HepG2 (cell line): ENCODE measurements around the gene LRRC3. TPM values are rescaled to one million over a fixed set of nuclear protein-coding genes. Genes with fewer than 3 reads are reported as not detected.
"Not testable (repeated sequence)": the region's sequence is repeated elsewhere in the genome, so short reads cannot be mapped to it uniquely, and the experiment has no call there.

ENCODE experiments used
- ATAC-seq: fragments of 200-7000 bp; cut with Tn5 transposase; 3 replicates; pipeline ENCODE4 v1.9.1; 2020; ENCODE audit warnings: mild to moderate bottlenecking, moderate library complexity
- BruUV-seq: library from RNA; stranded (reverse); fragments of 400-500 nt; replicated peaks from 2 replicates; lab custom pipeline; 2021; lab: Mats Ljungman, UMichigan
- CTCF ChIA-PET: fragments of 300-600 bp; formaldehyde crosslinking; extraction: SDS; loops from one replicate; lab custom pipeline; 2021; ENCODE audit warnings: low total read pairs, inconsistent platforms, low intra/inter-chr PET ratio; lab: Yijun Ruan, JAX
- POLR2A ChIA-PET: fragments of 350-600 bp; sonication (Branson Sonifier 250); formaldehyde crosslinking; loops from one replicate; lab custom pipeline; 2020; ENCODE audit warnings: antibody characterized with exemption, inconsistent platforms; lab: Yijun Ruan, JAX
- DNase-seq: peaks from one replicate; pipeline ENCODE4 v3.0.0-alpha.2; 2015; ENCODE audit warnings: low spot score
- FAIRE-seq: peaks from 3 replicates; lab custom pipeline; 2011; peaks lifted over from hg19 to GRCh38; lab: Jason Lieb, UNC
- H2AFZ ChIP-seq: one replicate; pipeline ENCODE4 v1.6.1; 2011; ENCODE audit warnings: low read length, inconsistent platforms
- H3K27ac ChIP-seq: fragments of 300-600 bp; 3 replicates; pipeline ENCODE4 v1.8.0; 2011; ENCODE audit warnings: mixed run types, mild to moderate bottlenecking, mixed read lengths, low read length, inconsistent platforms; ENCODE audit not compliant: insufficient read depth; ENCODE audit errors: extremely low read length
- H3K27me3 ChIP-seq, 2 experiments: fragments of 200-600 bp in 1 of 2; 2 replicates in 1 of 2; 3 replicates in 1 of 2; pipeline versions ENCODE4 v1.6.0 to v1.8.0; 2011; ENCODE audit warnings: low read length in 2 of 2, mild to moderate bottlenecking in 2 of 2, moderate library complexity in 2 of 2, inconsistent platforms in 1 of 2; ENCODE audit not compliant: insufficient read depth in 2 of 2, control insufficient read depth in 1 of 2
- H3K36me3 ChIP-seq, 2 experiments: fragments of 200-600 bp in 1 of 2; replicated peaks in 1 of 2; 2 replicates in 1 of 2; 3 replicates in 1 of 2; pipeline versions ENCODE4 v1.5.1 to v1.8.0; 2011; ENCODE audit warnings: low read length in 2 of 2, inconsistent platforms in 1 of 2; ENCODE audit not compliant: insufficient read depth in 2 of 2, control insufficient read depth in 1 of 2
- H3K4me1 ChIP-seq: 2 replicates; pipeline ENCODE4 v1.5.1; 2012; ENCODE audit warnings: low read length, inconsistent platforms; ENCODE audit not compliant: insufficient read depth
- H3K4me2 ChIP-seq: 2 replicates; pipeline ENCODE4 v1.6.0; 2011; ENCODE audit warnings: low read depth, low read length, inconsistent platforms
- H3K4me3 ChIP-seq, 3 experiments: fragments of 200-600 bp in 1 of 3; sonication (generic), shearing (Covaris generic) in 1 of 3; replicated peaks in 1 of 3; 2 replicates each; pipeline ENCODE4 v1.5.1; 2011 to 2016; ENCODE audit warnings: low read length in 3 of 3, inconsistent platforms in 2 of 3, low read depth in 2 of 3, mild to moderate bottlenecking in 2 of 3, control low read depth in 1 of 3, mixed read lengths in 1 of 3; ENCODE audit not compliant: insufficient read depth in 1 of 3
- H3K79me2 ChIP-seq: one replicate; pipeline ENCODE4 v1.6.1; 2011; ENCODE audit warnings: low read length, inconsistent platforms; ENCODE audit not compliant: insufficient read depth
- H3K9ac ChIP-seq: 2 replicates; pipeline ENCODE4 v1.6.0; 2011; ENCODE audit warnings: mild to moderate bottlenecking, low read depth, low read length, inconsistent platforms; ENCODE audit not compliant: insufficient read depth
- H3K9me3 ChIP-seq: 2 replicates; pipeline ENCODE4 v1.5.1; 2012; ENCODE audit warnings: mild to moderate bottlenecking, low read length
- H4K20me1 ChIP-seq: 2 replicates; pipeline ENCODE4 v1.6.0; 2011; ENCODE audit warnings: inconsistent platforms, mild to moderate bottlenecking, low read length, moderate library complexity; ENCODE audit not compliant: insufficient read depth
- EHMT2 ChIP-seq: fragments of 200-600 bp; sonication (generic); IDR thresholded peaks from 2 replicates; pipeline ENCODE4 v1.7.0; 2017; ENCODE audit warnings: antibody characterized with exemption, low read depth, low read length, borderline replicate concordance
- GABPA ChIP-seq, 2 experiments: IDR thresholded peaks; 2 replicates each; pipeline ENCODE4 v1.6.1; 2011 to 2016; ENCODE audit warnings: low read depth in 2 of 2, low read length in 1 of 2, missing biosample characterization in 1 of 2, missing genetic modification characterization in 1 of 2
- PAWR ChIP-seq: sonication (generic); formaldehyde crosslinking; IDR thresholded peaks from 2 replicates; pipeline ENCODE4 v1.4.0; 2020; ENCODE audit warnings: missing genetic modification reagents, mild to moderate bottlenecking, borderline replicate concordance
- SYNCRIP ChIP-seq: fragments of 200-400 bp; formaldehyde crosslinking; IDR thresholded peaks from 2 replicates; pipeline ENCODE4 v1.6.1; 2018; ENCODE audit warnings: mild to moderate bottlenecking, low read depth, low read length; ENCODE audit not compliant: insufficient read depth
- ZNF329 ChIP-seq: sonication (generic); formaldehyde crosslinking; IDR thresholded peaks from 2 replicates; pipeline ENCODE4 v1.9.0; 2021; ENCODE audit warnings: low read depth, mild to moderate bottlenecking, missing genetic modification reagents
- WGBS: methylation state at CpG from one replicate; pipeline ENCODE4 v1.1.6; 2017; ENCODE audit warnings: low lambda C conversion rate; 5-methylcytosine and 5-hydroxymethylcytosine counted together
- in situ Hi-C: cut with HindIII; loops from 2 replicates; pipeline ENCODE4 v1.10.0; 2017; ENCODE audit warnings: low pct_unique_long_range_greater_than_20kb; ENCODE audit not compliant: extremely low pct_ligation_motif_present
- intact Hi-C: fragments of 100-400 bp; cut with micrococcal nuclease; formaldehyde crosslinking; loops from one replicate; pipeline ENCODE4 v1.10.0; 2022; ENCODE audit not compliant: unreplicated experiment
- polyA plus RNA-seq, 8 experiments: library from polyadenylated mRNA; depleted of rRNA in 3 of 8; stranded (reverse) in 7 of 8; unstranded in 1 of 8; fragments of >200 nt; fragmentation: Illumina TruSeq in 4 of 8; extraction: Trizol in 4 of 8; gene quantifications; 2 replicates each; pipeline versions ENCODE4 v1.2.1 to v1.2.3, GENCODE V29; 2011 to 2016; ENCODE audit warnings: low read depth in 4 of 8, missing spikeins in 1 of 8, mixed read lengths in 1 of 8; ENCODE audit not compliant: insufficient read depth in 1 of 8
- total RNA-seq, 5 experiments: library from RNA; depleted of rRNA; stranded (reverse); fragments of >200 nt; fragmentation: Illumina TruSeq; extraction: Trizol; gene quantifications; 2 replicates each; pipeline ENCODE4 v1.2.3, GENCODE V29; 2016; ENCODE audit warnings: low read depth in 1 of 5
- TF ChIP-seq, protein P1 (sequence below): sonication (generic); formaldehyde crosslinking; IDR thresholded peaks from 2 replicates; pipeline ENCODE4 v1.4.0; 2020; ENCODE audit warnings: missing genetic modification reagents, borderline replicate concordance
- TF ChIP-seq, protein P2 (sequence below): sonication (generic); formaldehyde crosslinking; IDR thresholded peaks from 2 replicates; pipeline ENCODE4 v1.8.1; 2023; ENCODE audit warnings: mild to moderate bottlenecking, missing genetic modification reagents
- TF ChIP-seq, protein P3 (sequence below): sonication (generic); formaldehyde crosslinking; IDR thresholded peaks from 2 replicates; pipeline ENCODE4 v1.5.1; 2020; ENCODE audit warnings: mild to moderate bottlenecking, missing genetic modification reagents

The LRRC3 gene
- total and polyA plus RNA-seq, 2 of the 13 experiments (the other 11 are each of a cell fraction or from before 2014, with no cell fraction given): 4.8 to 16.5 TPM

DNA sequence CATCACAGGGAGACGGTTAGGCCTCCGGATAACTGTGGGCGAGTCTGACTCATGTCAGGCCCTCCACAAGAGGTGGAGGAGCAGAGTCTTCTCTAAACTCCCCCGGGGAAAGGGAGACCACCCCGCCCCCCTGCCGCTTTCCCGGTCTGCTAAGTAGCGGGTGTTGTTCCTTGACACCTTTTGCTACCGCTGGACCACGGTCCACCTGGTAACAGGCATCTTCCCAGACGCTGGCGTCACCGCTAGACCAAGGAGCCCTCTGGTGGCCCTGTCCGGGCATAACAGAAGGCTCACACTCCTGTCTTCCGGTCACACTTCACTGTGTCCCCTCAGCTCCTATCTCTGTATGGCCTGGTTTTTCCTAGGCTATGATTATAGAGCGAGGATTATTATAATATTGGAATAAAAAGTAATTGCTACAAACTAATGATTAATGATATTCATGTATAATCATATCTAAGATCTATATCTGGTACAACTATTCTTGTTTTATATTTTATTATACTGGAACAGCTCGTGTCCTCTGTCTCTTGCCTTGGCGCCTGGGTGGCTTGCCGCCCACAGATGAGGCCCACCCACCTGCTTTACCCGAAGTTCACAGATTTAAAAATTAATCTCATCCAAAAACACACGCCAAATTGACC is 24.4 kb downstream of the LRRC3 start (continued):
- not testable (repeated sequence) for TF ChIP-seq GABPA (IDR thresholded peaks at IDR 0.05; ENCODE audit: low read depth, low read length)
- TF ChIP-seq GABPA (CRISPR knock-in tag; IDR thresholded peaks at IDR 0.05; ENCODE audit: low read depth): peak; percentile 19; the same call in 1 of the 2 replicates

DNA sequence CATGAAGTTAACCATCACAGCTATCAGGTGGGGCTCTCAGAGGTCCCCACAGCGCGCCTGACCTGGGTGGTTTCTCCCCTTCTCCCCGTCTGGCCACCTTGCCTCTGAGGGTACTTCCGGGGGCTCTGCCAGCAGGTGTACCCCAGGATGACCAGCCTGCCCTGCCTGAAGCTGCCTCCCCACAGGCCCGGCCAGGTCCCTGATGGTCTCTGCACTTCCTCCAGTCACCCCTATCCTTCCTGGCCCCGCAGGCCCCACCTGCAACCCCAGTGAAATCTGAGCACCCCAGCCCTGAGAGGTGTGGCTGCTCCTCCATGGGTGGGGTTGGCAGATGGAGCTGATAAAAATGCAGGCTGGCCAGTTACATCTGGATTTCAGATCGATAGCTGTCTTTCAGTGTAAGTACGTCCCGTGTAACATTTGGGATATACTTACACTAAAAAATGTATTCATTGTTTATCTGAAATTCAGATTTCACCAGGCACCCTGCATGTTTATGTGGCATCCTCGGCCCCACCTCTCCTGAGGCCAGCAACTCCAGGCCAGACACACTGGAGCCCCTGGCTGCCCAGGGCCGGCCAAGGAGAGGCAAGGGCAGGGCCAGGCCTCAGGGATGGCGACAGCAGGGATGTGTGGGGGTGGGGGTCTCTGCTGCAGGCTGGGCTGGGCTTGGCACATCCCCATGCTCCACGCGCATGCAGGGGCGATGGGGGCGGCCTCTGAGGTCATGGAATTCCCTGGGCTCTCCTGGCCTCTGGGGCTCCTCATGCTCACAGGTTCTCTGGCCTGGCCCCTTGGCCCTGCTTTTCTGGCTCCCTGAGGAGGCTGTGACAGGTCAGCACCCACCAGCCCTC is 25.1 kb downstream of the LRRC3 start:
- ATAC-seq (no peak), DNase-seq (no peak), FAIRE-seq (no peak)
- Histone ChIP-seq H4K20me1 (no peaks in the 10 kb centered on the region), H3K79me2 (peaks cover 22% of the 10 kb centered on the region), H3K4me3 (0 out of 6 replicates have a peak overlapping the region, but pooled peaks of 1 of the 3 experiments have one; percentile 5), H2AFZ (no peak overlapping the region), H3K4me2 (no peak overlapping the region), H3K9ac (peak overlapping the region; percentile 12; the same call in 1 of the 2 replicates), H3K27me3 (no peaks in the 10 kb centered on the region; a peak in 1 of 5 replicates), H3K9me3 (no peaks in the 10 kb centered on the region), H3K4me1 (peaks cover 65% of the 10 kb centered on the region), H3K27ac (peak overlapping the region; percentile 47), H3K36me3 (no peaks in the 10 kb centered on the region)
- no TSS peak for BruUV-seq
- intact Hi-C loops (loop anchor here (10.0 kb wide), 1 partner anchor 176 kb away; the partner anchor contains the start of gene PFKL), in situ Hi-C loops (loop anchor here (5.0 kb wide), 2 partner anchors 38 to 103 kb away; no protein-coding TSS in a partner anchor)
- WGBS: 68% methylated on average over 10 of the region's 16 CpGs
- POLR2A ChIA-PET: interaction anchor here (0.8 to 6.0 kb wide), 5 partner anchors 13 to 313 kb away, joined by 3 to 115 read pairs (median 4); partner anchors contain the start of gene LRRC3
- CTCF ChIA-PET: interaction anchor here (1.2 kb wide), 1 partner anchor 36 kb away, joined by 3 read pairs; no protein-coding TSS in a partner anchor
- no peak for TF ChIP-seq SYNCRIP
- peak; percentile 69; the same call in 1 of the 2 replicates for TF ChIP-seq ZNF329 (CRISPR knock-in tag)
- no peak for TF ChIP-seq PAWR (CRISPR knock-in tag)
- TF ChIP-seq, protein P1, sequence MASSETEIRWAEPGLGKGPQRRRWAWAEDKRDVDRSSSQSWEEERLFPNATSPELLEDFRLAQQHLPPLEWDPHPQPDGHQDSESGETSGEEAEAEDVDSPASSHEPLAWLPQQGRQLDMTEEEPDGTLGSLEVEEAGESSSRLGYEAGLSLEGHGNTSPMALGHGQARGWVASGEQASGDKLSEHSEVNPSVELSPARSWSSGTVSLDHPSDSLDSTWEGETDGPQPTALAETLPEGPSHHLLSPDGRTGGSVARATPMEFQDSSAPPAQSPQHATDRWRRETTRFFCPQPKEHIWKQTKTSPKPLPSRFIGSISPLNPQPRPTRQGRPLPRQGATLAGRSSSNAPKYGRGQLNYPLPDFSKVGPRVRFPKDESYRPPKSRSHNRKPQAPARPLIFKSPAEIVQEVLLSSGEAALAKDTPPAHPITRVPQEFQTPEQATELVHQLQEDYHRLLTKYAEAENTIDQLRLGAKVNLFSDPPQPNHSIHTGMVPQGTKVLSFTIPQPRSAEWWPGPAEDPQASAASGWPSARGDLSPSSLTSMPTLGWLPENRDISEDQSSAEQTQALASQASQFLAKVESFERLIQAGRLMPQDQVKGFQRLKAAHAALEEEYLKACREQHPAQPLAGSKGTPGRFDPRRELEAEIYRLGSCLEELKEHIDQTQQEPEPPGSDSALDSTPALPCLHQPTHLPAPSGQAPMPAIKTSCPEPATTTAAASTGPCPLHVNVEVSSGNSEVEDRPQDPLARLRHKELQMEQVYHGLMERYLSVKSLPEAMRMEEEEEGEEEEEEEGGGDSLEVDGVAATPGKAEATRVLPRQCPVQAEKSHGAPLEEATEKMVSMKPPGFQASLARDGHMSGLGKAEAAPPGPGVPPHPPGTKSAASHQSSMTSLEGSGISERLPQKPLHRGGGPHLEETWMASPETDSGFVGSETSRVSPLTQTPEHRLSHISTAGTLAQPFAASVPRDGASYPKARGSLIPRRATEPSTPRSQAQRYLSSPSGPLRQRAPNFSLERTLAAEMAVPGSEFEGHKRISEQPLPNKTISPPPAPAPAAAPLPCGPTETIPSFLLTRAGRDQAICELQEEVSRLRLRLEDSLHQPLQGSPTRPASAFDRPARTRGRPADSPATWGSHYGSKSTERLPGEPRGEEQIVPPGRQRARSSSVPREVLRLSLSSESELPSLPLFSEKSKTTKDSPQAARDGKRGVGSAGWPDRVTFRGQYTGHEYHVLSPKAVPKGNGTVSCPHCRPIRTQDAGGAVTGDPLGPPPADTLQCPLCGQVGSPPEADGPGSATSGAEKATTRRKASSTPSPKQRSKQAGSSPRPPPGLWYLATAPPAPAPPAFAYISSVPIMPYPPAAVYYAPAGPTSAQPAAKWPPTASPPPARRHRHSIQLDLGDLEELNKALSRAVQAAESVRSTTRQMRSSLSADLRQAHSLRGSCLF (CRISPR knock-in tag): no peak
- no peak for TF ChIP-seq EHMT2
- TF ChIP-seq, protein P2, sequence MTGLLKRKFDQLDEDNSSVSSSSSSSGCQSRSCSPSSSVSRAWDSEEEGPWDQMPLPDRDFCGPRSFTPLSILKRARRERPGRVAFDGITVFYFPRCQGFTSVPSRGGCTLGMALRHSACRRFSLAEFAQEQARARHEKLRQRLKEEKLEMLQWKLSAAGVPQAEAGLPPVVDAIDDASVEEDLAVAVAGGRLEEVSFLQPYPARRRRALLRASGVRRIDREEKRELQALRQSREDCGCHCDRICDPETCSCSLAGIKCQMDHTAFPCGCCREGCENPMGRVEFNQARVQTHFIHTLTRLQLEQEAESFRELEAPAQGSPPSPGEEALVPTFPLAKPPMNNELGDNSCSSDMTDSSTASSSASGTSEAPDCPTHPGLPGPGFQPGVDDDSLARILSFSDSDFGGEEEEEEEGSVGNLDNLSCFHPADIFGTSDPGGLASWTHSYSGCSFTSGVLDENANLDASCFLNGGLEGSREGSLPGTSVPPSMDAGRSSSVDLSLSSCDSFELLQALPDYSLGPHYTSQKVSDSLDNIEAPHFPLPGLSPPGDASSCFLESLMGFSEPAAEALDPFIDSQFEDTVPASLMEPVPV (CRISPR knock-in tag): no peak
- TF ChIP-seq, protein P3, sequence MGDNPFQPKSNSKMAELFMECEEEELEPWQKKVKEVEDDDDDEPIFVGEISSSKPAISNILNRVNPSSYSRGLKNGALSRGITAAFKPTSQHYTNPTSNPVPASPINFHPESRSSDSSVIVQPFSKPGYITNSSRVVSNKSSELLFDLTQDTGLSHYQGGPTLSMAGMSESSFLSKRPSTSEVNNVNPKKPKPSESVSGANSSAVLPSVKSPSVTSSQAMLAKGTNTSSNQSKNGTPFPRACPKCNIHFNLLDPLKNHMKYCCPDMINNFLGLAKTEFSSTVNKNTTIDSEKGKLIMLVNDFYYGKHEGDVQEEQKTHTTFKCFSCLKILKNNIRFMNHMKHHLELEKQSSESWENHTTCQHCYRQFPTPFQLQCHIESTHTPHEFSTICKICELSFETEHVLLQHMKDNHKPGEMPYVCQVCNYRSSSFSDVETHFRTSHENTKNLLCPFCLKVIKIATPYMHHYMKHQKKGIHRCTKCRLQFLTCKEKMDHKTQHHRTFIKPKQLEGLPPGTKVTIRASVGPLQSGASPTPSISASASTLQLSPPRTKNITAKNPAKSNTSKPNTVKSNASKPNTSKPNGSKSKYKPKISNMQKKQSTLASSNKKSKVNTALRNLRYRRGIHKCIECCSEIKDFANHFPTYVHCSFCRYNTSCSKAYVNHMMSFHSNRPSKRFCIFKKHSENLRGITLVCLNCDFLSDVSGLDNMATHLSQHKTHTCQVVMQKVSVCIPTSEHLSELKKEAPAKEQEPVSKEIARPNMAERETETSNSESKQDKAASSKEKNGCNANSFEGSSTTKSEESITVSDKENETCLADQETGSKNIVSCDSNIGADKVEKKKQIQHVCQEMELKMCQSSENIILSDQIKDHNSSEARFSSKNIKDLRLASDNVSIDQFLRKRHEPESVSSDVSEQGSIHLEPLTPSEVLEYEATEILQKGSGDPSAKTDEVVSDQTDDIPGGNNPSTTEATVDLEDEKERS: no peak
